Smooth muscle cell (in vitro differentiated cells): Measurements from ENCODE around the gene CNGB1. TPM values are rescaled to one million over a fixed set of nuclear protein-coding genes. Genes with fewer than 3 reads are reported as not detected.

ENCODE experiments used
- DNase-seq: peaks from one replicate; lab custom pipeline; 2025; ENCODE audit not compliant: unreplicated experiment; lab: John Stamatoyannopoulos, UW
- H2AFZ ChIP-seq: fragments of 200-600 bp; sonication (generic); 2 replicates; pipeline ENCODE4 v1.6.0; 2016; ENCODE audit warnings: antibody characterized with exemption, low read depth, mild to moderate bottlenecking
- H3F3A ChIP-seq: fragments of 200-600 bp; sonication (generic); 2 replicates; pipeline ENCODE4 v1.6.0; 2017; ENCODE audit warnings: antibody characterized with exemption, low read depth
- H3K27ac ChIP-seq: fragments of 200-600 bp; sonication (generic); 2 replicates; pipeline ENCODE4 v1.5.1; 2016; ENCODE audit warnings: low read depth, mild to moderate bottlenecking
- H3K27me3 ChIP-seq: fragments of 200-600 bp; sonication (generic); 2 replicates; pipeline ENCODE4 v1.6.1; 2016; ENCODE audit warnings: low read depth, mild to moderate bottlenecking
- H3K36me3 ChIP-seq: fragments of 200-600 bp; sonication (generic); 2 replicates; pipeline ENCODE4 v1.5.1; 2016; ENCODE audit warnings: low read depth
- H3K4me1 ChIP-seq: fragments of 200-600 bp; sonication (generic); 2 replicates; pipeline ENCODE4 v1.5.1; 2016; ENCODE audit warnings: low read depth
- H3K4me2 ChIP-seq: fragments of 200-600 bp; sonication (generic); 2 replicates; pipeline ENCODE4 v1.6.0; 2016; ENCODE audit warnings: mild to moderate bottlenecking
- H3K4me3 ChIP-seq: fragments of 200-600 bp; sonication (generic); 2 replicates; pipeline ENCODE4 v1.5.1; 2016; ENCODE audit warnings: mild to moderate bottlenecking
- H3K79me2 ChIP-seq: fragments of 200-600 bp; sonication (generic); 2 replicates; pipeline ENCODE4 v1.6.0; 2016; ENCODE audit warnings: low read depth, mild to moderate bottlenecking
- H3K9ac ChIP-seq: fragments of 200-600 bp; sonication (generic); 2 replicates; pipeline ENCODE4 v1.6.0; 2016; ENCODE audit warnings: low read depth
- H3K9me3 ChIP-seq: fragments of 200-600 bp; sonication (generic); replicated peaks from 2 replicates; pipeline ENCODE4 v1.5.1; 2016; ENCODE audit warnings: low read depth
- H4K20me1 ChIP-seq: fragments of 200-600 bp; sonication (generic); 2 replicates; pipeline ENCODE4 v1.6.0; 2016; ENCODE audit warnings: low read depth
- CTCF ChIP-seq: fragments of 200-600 bp; sonication (generic); IDR thresholded peaks from 2 replicates; pipeline ENCODE4 v1.5.1; 2017; ENCODE audit warnings: borderline replicate concordance, mild to moderate bottlenecking, antibody characterized with exemption; ENCODE audit not compliant: insufficient read depth, poor library complexity, severe bottlenecking
- WGBS: methylation state at CpG from one replicate; pipeline ENCODE4 v1.1.7; 2016; ENCODE audit warnings: low lambda C conversion rate; 5-methylcytosine and 5-hydroxymethylcytosine counted together
- polyA plus RNA-seq: library from polyadenylated mRNA; unstranded; fragments of >200 nt; fragmentation: Nextera tagmentation; extraction: Ambion mirVana; gene quantifications from 2 replicates; pipeline ENCODE4 v1.2.1, GENCODE V29; 2016
- total RNA-seq: library from RNA; depleted of rRNA; stranded (reverse); fragments of >200 nt; gene quantifications from 2 replicates; pipeline ENCODE4 v1.2.3, GENCODE V29; 2014

Gene CNGB1
- total RNA-seq (not detected in 2 replicates), polyA plus RNA-seq (not detected in 2 replicates)

GRCh38 chr16:57970970-57971369, at the start of gene CNGB1:
CNGB1 (minus strand) TSS chr16:57971128; CDS start chr16:57967286, 3,842 bp downstream.
- H3K9ac ChIP-seq: no peak within 1 kb of the TSS
- H3F3A ChIP-seq: no peaks in the 10 kb centered on the region
- H3K9me3 ChIP-seq: no peaks in the 10 kb centered on the region
- H3K79me2 ChIP-seq: no peaks in the 10 kb centered on the region
- no peaks in the 10 kb centered on the region for H3K27me3 ChIP-seq
- 85% methylated on average over 6 of the region's 6 CpGs for WGBS
- H4K20me1 ChIP-seq: no peaks in the 10 kb centered on the region
- no peak within 1 kb of the TSS for H3K27ac ChIP-seq
- H2AFZ ChIP-seq: no peak within 1 kb of the TSS
- no peaks in the 10 kb centered on the region for H3K36me3 ChIP-seq
- H3K4me1 ChIP-seq: peaks cover 5% of the 10 kb centered on the region
- no peak within 1 kb of the TSS for H3K4me2 ChIP-seq
- H3K4me3 ChIP-seq: no peak within 1 kb of the TSS
- no peak for DNase-seq
- no peak for TF ChIP-seq CTCF

DNA sequence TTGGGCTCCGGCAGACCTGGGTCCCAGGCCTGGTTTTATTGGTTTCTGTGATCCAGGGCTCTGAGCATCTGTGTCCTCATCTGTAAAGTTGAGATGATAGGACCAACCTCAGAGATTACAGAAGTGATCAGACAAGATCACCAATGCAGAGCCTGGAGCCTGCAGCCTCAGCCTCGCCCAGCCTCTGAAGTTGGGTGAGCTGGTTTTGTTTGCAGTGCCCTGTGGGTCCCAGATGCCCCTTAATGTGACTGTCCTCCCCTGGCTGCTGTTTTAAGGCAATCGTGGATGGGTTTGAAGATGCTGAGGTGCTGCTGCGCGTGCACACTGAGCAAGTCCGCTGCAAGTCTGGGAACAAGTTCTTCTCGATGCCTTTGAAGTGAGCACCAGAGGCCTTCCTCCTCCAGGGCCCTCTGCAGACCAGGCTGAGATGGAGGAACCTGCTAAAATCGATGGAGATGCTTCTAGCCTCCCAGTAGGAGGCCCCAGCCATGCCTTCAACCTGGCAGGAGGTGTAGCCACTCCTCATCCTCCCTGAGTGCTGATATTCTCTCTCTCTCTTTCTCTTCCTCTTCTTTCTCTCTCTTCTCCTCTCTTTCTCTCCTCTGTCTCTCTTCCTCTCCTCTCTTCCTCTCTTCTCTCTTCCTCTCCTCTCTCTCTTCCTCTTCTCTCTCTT, 49.1 kb upstream of the CNGB1 start:
- no peak overlapping the region for H3K4me3 ChIP-seq
- H3K4me1 ChIP-seq: peaks cover 2% of the 10 kb centered on the region
- no peaks in the 10 kb centered on the region for H3K79me2 ChIP-seq
- H2AFZ ChIP-seq: no peak overlapping the region
- no peak for TF ChIP-seq CTCF
- no peak overlapping the region for H3K27ac ChIP-seq
- WGBS: 83% methylated on average over 8 of the region's 8 CpGs
- peaks cover 6% of the 10 kb centered on the region for H3K27me3 ChIP-seq
- no peaks in the 10 kb centered on the region for H3K9me3 ChIP-seq
- H4K20me1 ChIP-seq: no peaks in the 10 kb centered on the region
- no peak for DNase-seq
- no peak overlapping the region for H3K4me2 ChIP-seq
- no peak overlapping the region for H3K9ac ChIP-seq
- no peaks in the 10 kb centered on the region for H3K36me3 ChIP-seq
- H3F3A ChIP-seq: no peaks in the 10 kb centered on the region

- Histone ChIP-seq H3K27ac (no peak overlapping the region), H3K4me3 (no peak overlapping the region), H3K4me1 (no peaks in the 10 kb centered on the region), H3K27me3 (no peaks in the 10 kb centered on the region), H2AFZ (no peak overlapping the region), H3K9me3 (no peaks in the 10 kb centered on the region), H3K36me3 (no peaks in the 10 kb centered on the region), H4K20me1 (no peaks in the 10 kb centered on the region), H3F3A (no peaks in the 10 kb centered on the region), H3K4me2 (no peak overlapping the region), H3K9ac (no peak overlapping the region), H3K79me2 (no peaks in the 10 kb centered on the region)
- DNase-seq: no peak
- WGBS: 84% methylated on average over 7 of the region's 7 CpGs
- no peak for TF ChIP-seq CTCF
These were observed 47.9 kb upstream of the CNGB1 start for GRCh38 chr16:58018803-58019202.
